B cell (primary cell): Measurements from ENCODE around the gene HAGHL. TPM values are rescaled to one million over a fixed set of nuclear protein-coding genes. Genes with fewer than 3 reads are reported as not detected.

Source experiments
- ATAC-seq: fragments of 200-7000 bp; cut with Tn5 transposase; one replicate; pipeline ENCODE4 v1.10.0; 2021; ENCODE audit warnings: low read depth, mild to moderate bottlenecking, moderate number of reproducible peaks, moderate library complexity
- CTCF ChIA-PET: fragments of 350-600 bp; sonication (Branson Sonifier 250); formaldehyde crosslinking; loops from one replicate; lab custom pipeline; 2021; ENCODE audit warnings: antibody characterized with exemption, inconsistent platforms; lab: Charles Lee
- POLR2A ChIA-PET: fragments of 350-600 bp; sonication (Branson Sonifier 250); formaldehyde crosslinking; loops from one replicate; lab custom pipeline; 2021; ENCODE audit warnings: antibody characterized with exemption; lab: Charles Lee
- DNase-seq: peaks from one replicate; pipeline ENCODE4 v3.0.0; 2013
- H2AFZ ChIP-seq: 2 replicates; pipeline ENCODE4 v1.6.1; 2012; ENCODE audit warnings: mild to moderate bottlenecking, low read depth, low read length; ENCODE audit not compliant: insufficient read depth, poor library complexity, severe bottlenecking
- H3K27ac ChIP-seq, 2 donors: 1 replicate in 1 of 2; 2 replicates in 1 of 2; pipeline ENCODE4 v1.5.1; 2012 to 2013; ENCODE audit warnings: low read length in 2 of 2, mild to moderate bottlenecking in 2 of 2, moderate library complexity in 1 of 2
- H3K27me3 ChIP-seq, 4 experiments: fragments of 200-600 bp in 1 of 4; sonication (generic) in 1 of 4; replicated peaks in 1 of 4; 1 replicate in 2 of 4; 2 replicates in 2 of 4; pipeline versions ENCODE4 v1.6.1 to v1.7.0; 2013 to 2016; ENCODE audit warnings: low read length in 3 of 4, mild to moderate bottlenecking in 2 of 4, mixed read lengths in 1 of 4, moderate library complexity in 1 of 4; ENCODE audit not compliant: insufficient read depth in 4 of 4, control insufficient read depth in 3 of 4; ENCODE audit errors: control extremely low read depth in 1 of 4
- H3K36me3 ChIP-seq, 2 experiments: replicated peaks in 1 of 2; 1 replicate in 1 of 2; 2 replicates in 1 of 2; pipeline versions ENCODE4 v1.6.1 to v1.7.1; 2013; ENCODE audit warnings: low read length in 1 of 2; ENCODE audit not compliant: insufficient read depth in 2 of 2, control insufficient read depth in 1 of 2; ENCODE audit errors: control extremely low read depth in 1 of 2, extremely low read depth in 1 of 2
- H3K4me1 ChIP-seq, 2 donors: fragments of 200-600 bp in 1 of 2; sonication (generic) in 1 of 2; 1 replicate in 1 of 2; 2 replicates in 1 of 2; pipeline versions ENCODE4 v1.5.1 to v1.6.1; 2013 to 2017; ENCODE audit warnings: low read length in 2 of 2; ENCODE audit not compliant: control insufficient read depth in 2 of 2, insufficient read depth in 2 of 2
- H3K4me2 ChIP-seq: replicated peaks from 2 replicates; pipeline ENCODE3; 2012; ENCODE audit warnings: mild to moderate bottlenecking, low read depth, low read length; ENCODE audit not compliant: poor library complexity, severe bottlenecking
- H3K4me3 ChIP-seq, 5 experiments: fragments of 200-600 bp in 1 of 5; sonication (generic) in 1 of 5; 1 replicate in 3 of 5; 2 replicates in 2 of 5; pipeline versions ENCODE4 v1.5.1 to v1.7.0; 2011 to 2016; ENCODE audit warnings: low read length in 4 of 5, mild to moderate bottlenecking in 4 of 5, low read depth in 2 of 5, control low read depth in 1 of 5, moderate library complexity in 1 of 5; ENCODE audit not compliant: insufficient read depth in 1 of 5; ENCODE audit errors: control extremely low read depth in 1 of 5, extremely low read depth in 1 of 5
- H3K79me2 ChIP-seq: fragments of 200-600 bp; sonication (generic); one replicate; pipeline ENCODE4 v1.6.0; 2016; ENCODE audit warnings: low read length; ENCODE audit not compliant: control insufficient read depth, insufficient read depth
- H3K9ac ChIP-seq: fragments of 200-600 bp; sonication (generic); 2 replicates; pipeline ENCODE4 v1.6.1; 2017; ENCODE audit warnings: mild to moderate bottlenecking, low read length, moderate library complexity
- H3K9me3 ChIP-seq, 3 donors: one replicate each; pipeline versions ENCODE4 v1.6.1 to v1.7.1; 2013; ENCODE audit warnings: low read length in 2 of 3; ENCODE audit not compliant: control insufficient read depth in 2 of 3, insufficient read depth in 1 of 3; ENCODE audit errors: control extremely low read depth in 1 of 3
- H4K20me1 ChIP-seq: 2 replicates; pipeline ENCODE4 v1.6.0; 2012; ENCODE audit warnings: mild to moderate bottlenecking, low read length; ENCODE audit not compliant: insufficient read depth, control insufficient read depth, poor library complexity, severe bottlenecking
- H3K27ac Mint-ChIP-seq: one replicate; pipeline ENCODE4 v1.8.0; 2021; ENCODE audit warnings: mixed read lengths
- H3K27me3 Mint-ChIP-seq: one replicate; pipeline ENCODE4 v1.8.0; 2021; ENCODE audit warnings: mixed read lengths
- H3K4me1 Mint-ChIP-seq: one replicate; pipeline ENCODE4 v1.8.0; 2021; ENCODE audit warnings: mixed read lengths
- H3K4me3 Mint-ChIP-seq: one replicate; pipeline ENCODE4 v1.8.0; 2021; ENCODE audit warnings: mixed read lengths
- H3K9me3 Mint-ChIP-seq: one replicate; pipeline ENCODE4 v1.8.0; 2022; ENCODE audit warnings: mixed read lengths; ENCODE audit not compliant: insufficient read depth
- CTCF ChIP-seq: fragments of 200-600 bp; IDR thresholded peaks from one replicate; pipeline ENCODE4 v1.8.0; 2022; ENCODE audit warnings: antibody characterized with exemption, mild to moderate bottlenecking
- EZH2 ChIP-seq: IDR thresholded peaks from 2 replicates; pipeline ENCODE4 v1.6.1; 2012; ENCODE audit warnings: borderline replicate concordance, low read depth, mild to moderate bottlenecking, moderate library complexity, low read length; ENCODE audit not compliant: insufficient read depth, poor library complexity, severe bottlenecking
- WGBS: methylation state at CpG from one replicate; pipeline ENCODE4 v1.1.5; 2013; ENCODE audit warnings: missing lambda C conversion rate; ENCODE audit not compliant: insufficient coverage; 5-methylcytosine and 5-hydroxymethylcytosine counted together
- intact Hi-C: fragments of 100-400 bp; cut with micrococcal nuclease; formaldehyde crosslinking; loops from one replicate; pipeline ENCODE4 v1.10.0; 2022
- polyA plus RNA-seq: library from polyadenylated mRNA; depleted of rRNA; stranded (reverse); fragments of >200 nt; gene quantifications from 2 replicates; pipeline ENCODE4 v1.2.3, GENCODE V29; 2012
- total RNA-seq, 2 donors: library from RNA; stranded (reverse); fragments of 120-200 nt in 1 of 2; gene quantifications; 1 replicate in 1 of 2; 2 replicates in 1 of 2; pipeline versions ENCODE4 v1.2.3 to v1.2.4, GENCODE V29; 2013 to 2022

HAGHL gene
- total and polyA plus RNA-seq, 2 donors (not counting 1 experiment from before 2014, with no cell fraction given), result 32.3 to 87.1 TPM

- 78% methylated on average over 12 of the region's 12 CpGs for WGBS
- Histone ChIP-seq H3K9me3 (peaks cover 0 to 40% (median 0%) of the 10 kb centered on the region in 3 donors), H3K4me2 (no peak overlapping the region), H4K20me1 (no peaks in the 10 kb centered on the region), H3K27me3 (peaks cover 0 to 84% (median 37%) of the 10 kb centered on the region in 4 experiments), H3K27ac (no peak overlapping the region), H2AFZ (no peak overlapping the region), H3K79me2 (no peaks in the 10 kb centered on the region), H3K9ac (no peak overlapping the region), H3K36me3 (no peaks in the 10 kb centered on the region), H3K4me1 (peaks cover 18 to 24% of the 10 kb centered on the region in 2 donors), H3K4me3 (no peak overlapping the region)
- ChIA-PET CTCF (no interaction called here), POLR2A (no interaction called here)
- Mint-ChIP-seq H3K4me3 (no peak overlapping the region), H3K9me3 (no peaks in the 10 kb centered on the region), H3K4me1 (no peaks in the 10 kb centered on the region), H3K27me3 (peaks cover 29% of the 10 kb centered on the region), H3K27ac (no peak overlapping the region)
- ATAC-seq (no peak), DNase-seq (no peak)
- no peak for TF ChIP-seq EZH2
- TF ChIP-seq CTCF, result no peak
- intact Hi-C loops, result no loop called here
These were observed 23.5 kb upstream of the HAGHL start for GRCh38 chr16:703406-703805.

GRCh38 chr16:704047-704446, 22.9 kb upstream of the HAGHL start:
- Histone ChIP-seq H3K4me3 (no peak overlapping the region), H3K27me3 (peaks cover 0 to 88% (median 41%) of the 10 kb centered on the region in 4 experiments), H4K20me1 (no peaks in the 10 kb centered on the region), H3K79me2 (no peaks in the 10 kb centered on the region), H3K4me2 (no peak overlapping the region), H3K9ac (no peak overlapping the region), H3K4me1 (peaks cover 17 to 24% of the 10 kb centered on the region in 2 donors), H3K27ac (no peak overlapping the region), H3K9me3 (peaks cover 0 to 39% (median 0%) of the 10 kb centered on the region in 3 donors), H2AFZ (no peak overlapping the region), H3K36me3 (no peaks in the 10 kb centered on the region)
- H3K27ac Mint-ChIP-seq, result no peak overlapping the region
- ChIA-PET CTCF (no interaction called here), POLR2A (no interaction called here)
- no peaks in the 10 kb centered on the region for H3K4me1 Mint-ChIP-seq
- no peak for TF ChIP-seq CTCF
- no peak for TF ChIP-seq EZH2
- ATAC-seq, result no peak
- peaks cover 33% of the 10 kb centered on the region for H3K27me3 Mint-ChIP-seq
- H3K9me3 Mint-ChIP-seq, result no peaks in the 10 kb centered on the region
- 49% methylated on average over 6 of the region's 7 CpGs for WGBS
- no peak for DNase-seq
- intact Hi-C loops, result no loop called here
- H3K4me3 Mint-ChIP-seq, result no peak overlapping the region
